IMR-90 (cell line): ENCODE results near the gene CFAP299. TPM values are rescaled to one million over a fixed set of nuclear protein-coding genes. Genes with fewer than 3 reads are reported as not detected.

Experiments
- ATAC-seq: fragments of 200-7000 bp; cut with Tn5 transposase; 2 replicates; pipeline ENCODE4 v1.9.1; 2020; ENCODE audit warnings: low read depth, mild to moderate bottlenecking, moderate library complexity
- BruUV-seq: library from RNA; stranded (reverse); fragments of 400-500 nt; replicated peaks from 2 replicates; lab custom pipeline; 2021; lab: Mats Ljungman, UMichigan
- CTCF ChIA-PET: fragments of 300-600 bp; formaldehyde crosslinking; extraction: SDS; loops from one replicate; lab custom pipeline; 2021; ENCODE audit warnings: antibody characterized with exemption; lab: Yijun Ruan, JAX
- POLR2A ChIA-PET: fragments of 300-600 bp; sonication (Branson Sonifier 250); formaldehyde crosslinking; loops from one replicate; lab custom pipeline; 2022; ENCODE audit warnings: antibody characterized with exemption; ENCODE audit not compliant: unreplicated experiment; lab: Charles Lee
- DNase-seq: peaks from one replicate; pipeline ENCODE4 v3.0.0; 2013
- H2AFZ ChIP-seq: replicated peaks from 2 replicates; pipeline ENCODE3; 2013; ENCODE audit warnings: low read length, mild to moderate bottlenecking; ENCODE audit not compliant: poor library complexity
- H2AK5ac ChIP-seq: 2 replicates; pipeline ENCODE4 v1.6.1; 2013; ENCODE audit warnings: low read depth, low read length, inconsistent platforms
- H2AK9ac ChIP-seq: replicated peaks from 2 replicates; pipeline ENCODE3; 2013; ENCODE audit warnings: mild to moderate bottlenecking, low read depth, low read length, moderate library complexity; ENCODE audit not compliant: poor library complexity
- H2BK120ac ChIP-seq: 2 replicates; pipeline ENCODE4 v1.6.1; 2013; ENCODE audit warnings: low read depth, low read length, inconsistent platforms
- H2BK15ac ChIP-seq: 3 replicates; pipeline ENCODE4 v1.6.1; 2013; ENCODE audit warnings: low read depth, low read length, inconsistent platforms
- H2BK20ac ChIP-seq: 2 replicates; pipeline ENCODE4 v1.6.1; 2013; ENCODE audit warnings: low read depth, mild to moderate bottlenecking, inconsistent platforms, low read length, moderate library complexity
- H2BK5ac ChIP-seq: 2 replicates; pipeline ENCODE4 v1.6.1; 2013; ENCODE audit warnings: mild to moderate bottlenecking, low read depth, low read length, inconsistent platforms; ENCODE audit not compliant: poor library complexity, severe bottlenecking
- H3K14ac ChIP-seq: replicated peaks from 2 replicates; pipeline ENCODE4 v1.6.1; 2013; ENCODE audit warnings: low read depth, low read length, inconsistent platforms
- H3K18ac ChIP-seq: 2 replicates; pipeline ENCODE4 v1.6.1; 2013; ENCODE audit warnings: low read depth, low read length, control low read depth
- H3K23ac ChIP-seq: 2 replicates; pipeline ENCODE4 v1.6.1; 2013; ENCODE audit warnings: low read depth, low read length, inconsistent platforms
- H3K27ac ChIP-seq: 2 replicates; pipeline ENCODE4 v1.5.1; 2013; ENCODE audit warnings: mild to moderate bottlenecking, control low read depth, low read length; ENCODE audit not compliant: insufficient read depth
- H3K27me3 ChIP-seq: 2 replicates; pipeline ENCODE4 v1.6.1; 2013; ENCODE audit warnings: low read length; ENCODE audit not compliant: control insufficient read depth, insufficient read depth
- H3K36me3 ChIP-seq: 2 replicates; pipeline ENCODE4 v1.6.1; 2013; ENCODE audit warnings: low read length, mixed read lengths; ENCODE audit not compliant: control insufficient read depth, insufficient read depth
- H3K4ac ChIP-seq: 2 replicates; pipeline ENCODE4 v1.6.1; 2013; ENCODE audit warnings: low read depth, low read length, inconsistent platforms
- H3K4me1 ChIP-seq: 2 replicates; pipeline ENCODE4 v1.6.1; 2013; ENCODE audit warnings: low read length, mixed read lengths; ENCODE audit not compliant: control insufficient read depth, insufficient read depth
- H3K4me2 ChIP-seq: 2 replicates; pipeline ENCODE4 v1.6.1; 2013; ENCODE audit warnings: low read depth, mild to moderate bottlenecking, control low read depth, low read length, moderate library complexity
- H3K4me3 ChIP-seq: 2 replicates; pipeline ENCODE4 v1.5.1; 2013; ENCODE audit warnings: low read depth, mild to moderate bottlenecking, control low read depth, low read length, moderate library complexity; ENCODE audit not compliant: insufficient read depth
- H3K56ac ChIP-seq: 2 replicates; pipeline ENCODE4 v1.6.1; 2013; ENCODE audit warnings: low read length, inconsistent platforms; ENCODE audit not compliant: insufficient read depth; ENCODE audit errors: extremely low read depth
- H3K79me1 ChIP-seq, 2 experiments: 2 replicates each; pipeline ENCODE4 v1.6.1; 2013; ENCODE audit warnings: low read length in 2 of 2, inconsistent platforms in 1 of 2, low read depth in 1 of 2
- H3K9ac ChIP-seq: 2 replicates; pipeline ENCODE4 v1.6.1; 2013; ENCODE audit warnings: low read depth, low read length, control low read depth
- H3K9me1 ChIP-seq: 2 replicates; pipeline ENCODE4 v1.6.1; 2013; ENCODE audit warnings: low read length, inconsistent platforms; ENCODE audit not compliant: insufficient read depth
- H3K9me3 ChIP-seq: 2 replicates; pipeline ENCODE4 v1.6.1; 2013; ENCODE audit warnings: low read length; ENCODE audit not compliant: control insufficient read depth, insufficient read depth
- H4K20me1 ChIP-seq: 2 replicates; pipeline ENCODE4 v1.6.1; 2013; ENCODE audit warnings: low read length, inconsistent platforms; ENCODE audit not compliant: insufficient read depth
- H4K5ac ChIP-seq: 2 replicates; pipeline ENCODE4 v1.6.1; 2013; ENCODE audit warnings: mild to moderate bottlenecking, low read depth, low read length, control low read depth
- H4K8ac ChIP-seq, 2 experiments: 2 replicates each; pipeline ENCODE4 v1.6.1; 2013; ENCODE audit warnings: low read depth in 2 of 2, low read length in 2 of 2, control low read depth in 1 of 2, inconsistent platforms in 1 of 2
- H4K91ac ChIP-seq: 2 replicates; pipeline ENCODE4 v1.6.1; 2013; ENCODE audit warnings: low read depth, low read length, inconsistent platforms; ENCODE audit not compliant: insufficient read depth
- BHLHE40 ChIP-seq: fragments of 150-350 bp; IDR thresholded peaks from 2 replicates; pipeline ENCODE4 v1.6.1; 2016; ENCODE audit warnings: mild to moderate bottlenecking, low read depth, low read length
- NFE2L2 ChIP-seq: fragments of 150-350 bp; IDR thresholded peaks from 2 replicates; pipeline ENCODE4 v1.6.1; 2016; ENCODE audit warnings: low read depth, mild to moderate bottlenecking, low read length
- RFX5 ChIP-seq: IDR thresholded peaks from 2 replicates; pipeline ENCODE4 v1.8.0; 2012; ENCODE audit warnings: low read depth, mild to moderate bottlenecking, low read length, moderate library complexity
- USF2 ChIP-seq: fragments of 150-350 bp; IDR thresholded peaks from 2 replicates; pipeline ENCODE4 v1.6.1; 2017; ENCODE audit warnings: mild to moderate bottlenecking, antibody characterized with exemption, low read length, low read depth
- WGBS, 2 experiments: methylation state at CpG; one replicate each; pipeline versions ENCODE4 v1.1.5 to v1.1.7; 2013; ENCODE audit warnings: missing lambda C conversion rate in 2 of 2; ENCODE audit not compliant: insufficient read length in 1 of 2; ENCODE audit errors: extremely low coverage in 2 of 2; 5-methylcytosine and 5-hydroxymethylcytosine counted together
- dilution Hi-C: fragments of 300-500 bp; cut with HindIII; formaldehyde crosslinking; loops from one replicate; pipeline ENCODE4 v1.14.3; 2018; ENCODE audit warnings: low sequenced_read_pairs; ENCODE audit not compliant: unreplicated experiment
- in situ Hi-C: fragments of 300-500 bp; cut with MboI; formaldehyde crosslinking; loops from 3 replicates; pipeline ENCODE4 v1.14.3; 2019; ENCODE audit warnings: low sequenced_read_pairs, inconsistent platforms, mixed read lengths
- intact Hi-C: fragments of 100-400 bp; cut with micrococcal nuclease; formaldehyde crosslinking; loops from 2 replicates; pipeline ENCODE4 v1.10.0; 2022
- polyA plus RNA-seq, 3 experiments: library from polyadenylated mRNA; depleted of rRNA; stranded (reverse); fragments of >200 nt; gene quantifications; 2 replicates each; pipeline ENCODE4 v1.2.3, GENCODE V29; 2012; ENCODE audit warnings: low replicate concordance in 1 of 3
- total RNA-seq: library from RNA; depleted of rRNA; stranded (reverse); fragments of >200 nt; gene quantifications from 2 replicates; pipeline ENCODE4 v1.2.3, GENCODE V29; 2012

The CFAP299 gene
- total and polyA plus RNA-seq, 2 of the 4 experiments (the other 2 are of a cell fraction): 1.0 to 1.1 TPM

DNA sequence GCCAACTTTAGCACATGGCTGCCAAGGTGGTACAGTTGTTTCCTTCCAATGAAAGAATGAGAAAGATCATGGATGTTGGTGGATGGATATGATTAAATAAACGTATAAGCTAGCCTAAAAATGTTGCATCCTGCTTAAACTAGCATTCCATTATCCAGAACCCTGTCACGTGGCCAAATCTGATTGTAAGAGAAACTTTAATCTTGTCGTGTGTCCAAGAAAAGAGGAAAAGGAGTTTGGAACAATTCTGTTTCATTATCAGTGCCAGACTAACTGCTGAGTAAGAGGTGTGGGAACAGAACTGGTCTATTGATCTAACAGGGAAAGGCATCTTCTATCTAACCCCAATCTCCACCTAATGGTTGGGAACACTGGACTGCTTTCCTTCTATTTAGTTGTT is 369.8 kb downstream of the CFAP299 start:
- H3K9me3 ChIP-seq: no peaks in the 10 kb centered on the region
- intact Hi-C loops: no loop called here
- no CpG with 5 or more reads among the region's 3 CpGs for WGBS, 2 experiments
- no TSS peak for BruUV-seq
- no peak overlapping the region for H3K27ac ChIP-seq
- H2BK120ac ChIP-seq: no peak overlapping the region
- no peak overlapping the region for H2BK15ac ChIP-seq
- no peak overlapping the region for H3K18ac ChIP-seq
- H3K4ac ChIP-seq: no peak overlapping the region
- no peak overlapping the region for H3K23ac ChIP-seq
- no peak overlapping the region for H4K91ac ChIP-seq
- no peak overlapping the region for H2AK5ac ChIP-seq
- CTCF ChIA-PET: no interaction called here
- in situ Hi-C loops: no loop called here
- no peak overlapping the region for H2BK20ac ChIP-seq
- dilution Hi-C loops: no loop called here
- TF ChIP-seq NFE2L2: no peak
- TF ChIP-seq RFX5: no peak
- no peak for TF ChIP-seq BHLHE40
- no peak for TF ChIP-seq USF2
- no peak overlapping the region for H3K4me2 ChIP-seq
- no peaks in the 10 kb centered on the region for H4K20me1 ChIP-seq
- H3K4me3 ChIP-seq: no peak overlapping the region
- no peak overlapping the region for H3K9ac ChIP-seq
- H3K56ac ChIP-seq: no peak overlapping the region
- H2AFZ ChIP-seq: no peak overlapping the region
- no peak overlapping the region for H3K14ac ChIP-seq
- no peaks in the 10 kb centered on the region for H3K9me1 ChIP-seq
- H2BK5ac ChIP-seq: no peak overlapping the region
- ATAC-seq (no peak), DNase-seq (no peak)
- H3K36me3 ChIP-seq: no peaks in the 10 kb centered on the region
- H3K4me1 ChIP-seq: no peaks in the 10 kb centered on the region
- H2AK9ac ChIP-seq: no peak overlapping the region
- POLR2A ChIA-PET: no interaction called here
- no peak overlapping the region for H4K8ac ChIP-seq
- H3K27me3 ChIP-seq: no peaks in the 10 kb centered on the region
- no peak overlapping the region for H4K5ac ChIP-seq
- H3K79me1 ChIP-seq: no peaks in the 10 kb centered on the region
